ENCODE data around the gene DMWD.
"Not testable (repeated sequence)": the region's sequence is repeated elsewhere in the genome, so short reads cannot be mapped to it uniquely, and the experiment has no call there.

DMWD gene

DNA sequence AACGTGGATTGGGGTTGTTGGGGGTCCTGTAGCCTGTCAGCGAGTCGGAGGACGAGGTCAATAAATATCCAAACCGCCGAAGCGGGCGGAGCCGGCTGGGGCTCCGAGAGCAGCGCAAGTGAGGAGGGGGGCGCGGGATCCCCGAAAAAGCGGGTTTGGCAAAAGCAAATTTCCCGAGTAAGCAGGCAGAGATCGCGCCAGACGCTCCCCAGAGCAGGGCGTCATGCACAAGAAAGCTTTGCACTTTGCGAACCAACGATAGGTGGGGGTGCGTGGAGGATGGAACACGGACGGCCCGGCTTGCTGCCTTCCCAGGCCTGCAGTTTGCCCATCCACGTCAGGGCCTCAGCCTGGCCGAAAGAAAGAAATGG lies 22.8 kb downstream of the DMWD start:
- DNase-seq: peak; percentile 51

DNA sequence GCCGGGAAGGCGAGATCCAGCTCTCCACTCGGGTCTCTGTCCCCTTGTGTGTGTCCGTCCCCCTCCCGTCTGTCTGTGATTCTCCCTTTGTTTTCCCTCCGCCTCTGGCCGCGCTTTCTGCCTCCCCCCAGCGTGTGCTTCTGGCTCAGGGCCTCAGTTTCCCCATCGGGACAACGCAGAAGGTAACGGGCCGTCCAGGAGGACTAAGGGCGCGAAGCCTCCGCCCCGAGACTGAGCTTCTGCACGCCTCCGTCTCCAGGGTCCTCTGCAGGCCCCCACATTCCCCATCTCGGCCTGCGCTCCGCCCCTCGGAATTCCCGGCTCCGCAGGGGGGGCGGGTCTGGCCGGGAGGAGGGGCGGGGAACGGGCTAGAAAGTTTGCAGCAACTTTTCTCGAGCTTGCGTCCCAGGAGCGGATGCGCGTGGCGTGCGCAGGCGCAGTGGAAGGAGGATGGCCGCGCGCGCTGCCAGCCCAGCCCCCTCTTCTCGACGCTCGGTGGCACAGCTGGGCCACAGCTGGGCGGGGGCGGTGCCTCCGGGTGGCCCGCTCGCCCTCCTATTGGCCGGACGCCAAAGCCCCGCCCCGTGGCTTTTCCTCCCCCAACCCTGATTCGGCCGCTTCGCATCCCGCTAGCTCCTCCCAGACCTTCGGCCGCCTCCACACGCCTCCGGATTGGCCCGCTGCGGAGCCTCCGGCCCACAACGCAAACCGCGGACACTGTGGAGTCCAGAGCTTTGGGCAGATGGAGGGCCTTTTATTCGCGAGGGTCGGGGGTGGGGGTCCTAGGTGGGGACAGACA lies 23.5 kb downstream of the DMWD start, which contains the start of gene SIX5:
SIX5 (minus strand) TSS at position 269 of the 799 bp plus-strand sequence. CDS start 408 bp downstream, outside the sequence.
- peak; percentile 96 for DNase-seq

DNA sequence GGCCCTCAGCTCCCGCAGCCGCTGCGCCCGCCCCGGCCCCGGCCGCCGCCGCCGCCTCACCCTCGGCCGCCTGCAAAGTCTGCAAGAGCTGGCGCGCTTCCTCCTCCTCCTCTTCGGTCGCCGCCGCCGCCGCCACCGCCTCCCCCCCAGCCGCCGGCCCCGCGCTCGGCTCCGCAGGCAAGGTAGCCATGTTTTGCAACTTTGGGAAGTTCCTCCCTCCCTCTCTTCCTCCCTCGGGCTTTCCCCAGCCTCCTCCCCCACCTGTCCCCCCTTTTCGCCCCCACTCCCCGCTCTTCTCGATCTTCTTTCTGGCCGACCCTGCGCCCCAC lies 24.0 kb downstream of the DMWD start:
- DNase-seq: peak; percentile 57

DNA sequence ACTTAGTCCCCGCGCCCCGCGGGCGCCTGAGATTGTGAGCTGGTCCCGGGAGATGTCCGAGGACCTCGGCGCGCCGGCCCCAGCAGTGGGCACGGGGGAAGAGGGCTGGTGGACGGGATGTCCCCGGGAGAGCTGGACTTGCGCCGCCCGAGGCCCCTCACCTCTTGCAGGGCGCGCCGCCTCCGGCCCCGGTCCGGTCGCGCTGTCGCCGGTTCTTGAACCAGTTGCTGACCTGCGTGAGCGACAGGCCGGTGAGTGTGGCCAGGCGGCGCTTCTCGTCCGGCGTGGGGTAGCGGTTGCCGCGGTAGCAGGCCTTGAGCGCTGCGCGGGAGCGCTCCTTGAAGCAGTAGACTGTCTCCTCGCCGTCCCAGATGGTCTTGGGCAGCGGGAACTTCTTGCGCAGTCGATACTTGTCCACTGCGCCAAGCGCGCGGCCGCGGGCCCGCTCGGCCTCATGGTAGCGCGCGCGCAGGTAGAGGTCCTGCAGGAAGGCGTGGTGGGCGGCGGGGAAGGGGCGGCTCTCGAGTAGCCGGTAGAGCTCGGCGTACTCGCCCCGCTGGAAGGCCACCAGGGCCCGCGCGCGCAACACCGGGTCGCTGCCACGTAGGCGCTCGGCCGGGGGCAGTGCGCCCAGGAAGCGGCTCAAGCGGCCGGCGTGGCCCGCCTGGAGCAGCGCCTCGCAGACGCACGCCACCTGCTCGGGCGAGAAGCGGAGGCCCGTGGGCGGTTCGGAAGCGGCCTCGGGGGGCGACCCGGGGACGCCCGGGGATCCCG lies 24.6 kb downstream of the DMWD start:
- DNase-seq: peak; percentile 62

DNA sequence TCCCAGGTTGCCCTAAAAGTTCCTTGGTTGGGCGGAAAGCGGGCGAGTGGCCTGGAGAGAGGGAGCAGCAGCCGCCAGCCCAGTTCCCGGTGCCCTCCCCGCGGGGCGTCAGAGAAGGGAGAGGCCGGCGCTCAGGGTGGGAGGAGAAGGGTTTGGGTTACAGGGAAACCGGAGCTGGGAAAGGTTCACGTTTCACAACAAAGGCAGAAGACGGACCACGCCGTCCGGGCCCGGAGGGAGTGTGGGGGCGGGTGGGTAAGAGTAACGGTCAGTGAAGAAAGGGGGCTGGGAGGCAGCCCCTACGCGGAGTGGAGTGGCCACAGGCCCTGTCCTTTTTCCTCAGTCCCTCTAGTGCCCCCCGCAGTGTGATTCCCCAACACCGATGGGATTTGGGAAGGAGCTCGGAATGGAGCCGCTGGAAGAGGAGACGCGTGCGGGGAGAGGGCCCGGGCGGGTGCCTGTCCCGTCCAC lies 25.2 kb downstream of the DMWD start:
- DNase-seq: no peak

DNA sequence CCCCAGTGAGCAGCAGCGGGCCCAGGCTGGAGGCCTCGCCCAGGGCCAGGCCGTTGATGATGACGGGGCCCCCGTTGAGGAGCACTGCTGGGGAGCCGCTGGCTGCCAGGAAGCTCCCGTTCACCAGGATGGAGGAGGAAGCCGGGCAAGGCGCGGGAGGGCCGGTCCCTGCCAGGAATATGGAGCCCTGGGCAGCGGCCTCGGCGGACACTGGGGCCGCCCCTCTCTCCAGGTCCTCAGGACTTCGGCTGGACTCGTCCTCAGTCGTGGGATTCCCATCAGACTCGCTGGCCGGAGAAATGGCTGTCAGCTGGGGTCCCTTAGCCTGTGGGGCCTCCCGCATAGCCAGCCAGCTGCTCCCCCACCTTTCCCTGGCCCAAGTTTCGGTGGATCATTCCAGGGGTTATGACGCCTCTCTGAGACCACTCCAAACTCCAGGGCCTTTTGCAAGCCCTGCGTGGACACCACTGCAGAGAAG lies 25.7 kb downstream of the DMWD start:
- DNase-seq: no peak

DNA sequence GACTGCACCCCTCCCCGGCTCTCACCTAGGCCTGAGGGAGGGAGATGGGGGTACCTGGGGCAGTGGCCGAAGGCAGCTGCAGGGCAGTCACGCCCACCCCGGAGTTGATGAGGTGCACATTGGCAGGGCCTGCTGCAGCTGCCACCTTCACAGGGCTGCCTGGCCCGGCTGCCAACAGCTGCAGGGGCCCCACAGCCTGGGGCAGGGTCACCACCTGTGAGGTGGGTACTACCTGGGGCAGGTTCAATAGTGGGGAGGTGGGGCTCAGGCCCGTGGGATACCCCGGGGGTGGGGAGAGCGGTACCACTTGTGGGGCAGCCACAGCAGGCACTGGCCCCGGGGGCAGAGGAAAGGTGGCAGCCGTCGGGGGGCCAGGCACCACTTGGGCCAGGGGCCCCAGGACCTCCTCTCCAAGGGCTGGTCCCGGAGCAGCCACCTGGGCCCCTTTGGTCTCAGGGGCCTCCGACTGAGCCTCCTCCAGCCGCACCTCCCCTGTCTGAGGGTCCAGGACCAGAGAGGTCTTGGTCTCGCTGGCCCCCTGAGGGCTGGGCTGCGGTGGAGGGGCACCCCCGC lies 26.3 kb downstream of the DMWD start:
- DNase-seq: no peak

DNA sequence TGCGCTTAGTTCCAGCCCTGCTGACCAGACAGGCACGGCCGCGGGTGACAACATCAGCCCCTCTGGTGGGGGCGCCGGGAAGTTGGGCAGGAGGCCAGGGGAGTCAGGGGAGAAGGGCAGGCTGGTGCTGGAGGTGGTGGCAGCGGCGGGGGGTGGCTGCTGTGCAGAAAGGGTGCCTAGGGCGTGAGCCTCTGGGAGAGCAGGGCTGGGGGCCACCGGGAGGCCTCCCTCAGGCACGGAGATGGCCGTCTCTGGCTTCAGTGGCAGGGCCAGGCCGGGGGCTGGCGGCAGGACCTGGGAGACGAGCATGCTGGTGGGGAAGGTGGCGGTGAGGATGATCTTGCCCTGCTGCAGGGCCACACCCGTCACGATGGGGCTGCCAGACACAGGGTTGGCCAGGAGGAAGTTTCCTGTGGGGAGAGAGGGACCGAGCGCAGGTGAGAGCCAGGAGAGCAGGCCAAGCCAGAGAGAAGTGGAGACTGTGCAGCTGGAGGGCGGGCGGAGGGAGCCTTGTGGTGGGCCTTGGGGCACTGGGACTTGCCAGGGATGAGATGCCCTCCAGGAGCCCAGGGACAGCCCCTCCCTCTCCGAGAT lies 26.8 kb downstream of the DMWD start:
- DNase-seq: no peak

DNA sequence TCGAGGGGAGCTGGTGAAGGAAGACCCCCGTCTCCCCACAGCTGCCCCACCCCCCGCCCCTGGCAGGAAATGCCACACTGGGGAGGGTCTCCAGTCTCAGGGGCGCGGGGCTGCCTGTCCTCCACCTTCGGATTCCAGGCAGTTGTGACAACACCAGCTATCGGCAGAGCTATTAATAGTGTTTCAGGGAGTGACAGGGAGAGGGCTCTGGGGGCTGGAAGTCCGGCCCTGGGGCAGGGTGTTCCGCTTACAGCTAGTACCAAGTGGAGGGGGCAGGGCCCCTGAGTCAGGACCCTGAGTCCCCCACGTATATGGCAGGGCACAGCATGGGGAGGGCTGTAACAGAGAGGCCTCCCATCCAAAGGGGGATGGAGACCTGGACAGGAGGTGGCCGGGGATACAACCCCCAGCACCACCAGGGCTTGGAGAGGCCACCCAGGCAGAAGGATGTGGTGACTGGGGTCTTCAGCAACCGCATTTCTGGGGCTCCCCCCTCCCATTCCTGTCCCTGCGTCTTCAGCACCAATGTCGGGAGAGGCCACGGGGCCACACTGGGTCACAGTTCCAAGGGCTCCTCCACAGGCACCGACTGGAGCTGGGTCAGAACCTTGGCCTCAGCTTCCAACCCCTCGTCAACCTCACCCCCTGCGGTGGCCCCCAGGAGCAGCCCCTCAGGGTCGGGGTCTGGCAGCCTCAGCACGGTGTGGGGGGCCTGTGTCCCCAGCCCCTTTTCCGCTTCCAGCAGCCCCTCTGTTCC lies 27.5 kb downstream of the DMWD start:
- no peak for DNase-seq

DNA sequence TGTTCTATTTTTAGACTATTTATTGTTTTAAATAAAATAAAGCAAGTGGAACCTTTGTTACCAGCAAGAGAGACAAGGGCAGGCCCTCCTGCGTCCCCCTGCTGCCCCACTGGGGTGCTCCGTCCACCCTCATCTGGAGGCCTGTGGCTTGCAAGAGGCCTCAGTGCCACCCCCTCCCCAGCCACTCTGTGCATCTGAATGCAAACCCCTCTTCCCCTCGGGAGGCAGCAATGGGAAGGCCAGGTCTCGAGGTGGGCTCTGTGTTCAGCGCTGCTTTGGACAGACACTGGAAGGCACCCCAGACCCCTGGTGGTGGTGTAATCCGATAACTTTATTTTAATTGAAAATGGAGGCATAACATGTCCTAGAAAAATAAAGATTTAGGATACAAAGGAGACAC lies 28.2 kb downstream of the DMWD start:
- no peak for DNase-seq

DNA sequence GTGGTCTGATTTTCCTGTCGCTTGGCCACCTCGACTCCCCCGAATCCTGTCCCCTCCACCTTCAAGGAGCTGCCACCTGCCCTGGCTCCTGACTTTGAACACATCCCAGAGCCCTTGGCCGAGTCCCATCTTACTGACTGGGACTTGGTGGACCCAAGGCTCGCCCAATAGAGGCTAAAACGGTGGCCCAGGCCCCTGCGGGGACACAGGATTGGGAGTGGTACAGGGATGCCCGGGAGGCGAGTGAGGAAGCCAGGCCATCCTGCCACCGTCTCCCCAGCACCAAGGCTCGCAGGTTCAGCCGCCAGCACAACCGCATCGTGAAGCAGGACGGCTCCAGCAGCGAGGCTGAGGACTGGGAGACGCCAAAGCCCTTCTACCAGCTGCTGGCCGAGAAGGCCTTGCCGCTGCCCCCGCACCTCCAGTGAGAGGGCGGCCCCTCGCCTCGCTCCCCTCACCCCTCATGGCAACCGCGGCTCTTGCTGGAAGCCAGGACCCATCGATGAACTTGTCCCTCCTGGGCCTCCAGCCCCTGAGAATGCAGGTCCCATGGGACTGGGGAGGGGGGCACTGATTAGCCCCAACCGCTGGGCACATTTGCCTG lies 28.9 kb downstream of the DMWD start:
- no peak for DNase-seq

DNA sequence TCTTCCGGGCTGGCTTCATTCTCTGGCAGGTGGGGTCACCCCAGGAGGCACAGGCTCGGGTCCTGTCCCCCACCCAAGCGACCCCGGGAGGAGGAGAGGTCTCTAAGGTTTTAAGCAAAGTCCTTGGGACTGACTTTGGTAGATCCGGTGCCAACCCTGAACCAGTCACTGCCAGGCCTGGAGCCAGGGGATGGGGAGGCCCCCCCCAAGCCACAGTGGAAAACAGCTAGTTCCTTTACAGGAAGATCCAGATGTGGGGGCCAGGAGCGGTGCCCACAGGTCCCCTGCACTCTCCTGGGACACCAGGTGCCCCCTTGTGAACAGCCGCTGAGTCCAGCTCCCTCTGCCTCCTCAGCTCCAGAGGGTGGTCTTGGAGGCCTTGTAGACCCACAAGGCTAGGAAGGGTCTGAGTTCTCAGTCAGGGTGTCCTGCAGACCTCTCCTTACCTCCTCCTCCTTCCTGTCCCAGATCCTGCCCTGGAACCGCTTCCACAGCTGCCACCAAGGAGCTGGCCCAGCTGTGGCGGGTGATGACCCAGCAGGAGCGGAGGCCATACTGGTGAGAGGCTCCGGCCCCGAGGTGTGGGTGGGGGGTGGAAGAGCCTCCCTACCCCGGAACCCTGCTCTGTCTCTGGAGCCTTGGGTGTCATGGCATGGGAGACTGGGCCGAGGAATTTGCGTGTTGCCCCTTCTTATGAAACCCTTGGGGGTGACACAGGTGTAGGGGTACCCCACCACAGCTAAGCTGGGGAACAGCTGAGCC lies 29.6 kb downstream of the DMWD start:
- DNase-seq: no peak

DNA sequence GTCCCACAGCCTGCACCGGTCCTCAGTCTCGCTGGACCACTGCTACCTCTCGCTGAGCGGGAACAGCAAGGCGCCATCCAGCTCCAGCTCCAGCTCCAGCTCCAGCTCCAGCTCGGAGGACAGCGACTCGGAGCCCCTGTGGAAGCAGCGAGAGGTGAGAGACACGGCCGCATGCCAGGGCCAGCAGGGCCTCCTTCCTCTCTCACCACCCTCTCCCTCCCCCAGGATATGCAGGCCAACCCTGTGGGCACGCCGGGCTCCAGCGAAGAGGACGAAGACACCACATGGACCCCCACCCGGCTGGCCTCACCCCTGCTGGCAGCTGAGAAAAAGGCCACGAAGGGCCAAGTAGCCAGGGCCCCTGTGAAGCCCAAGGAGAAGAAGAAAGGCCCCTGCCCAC lies 30.9 kb downstream of the DMWD start:
- no peak for DNase-seq

DNA sequence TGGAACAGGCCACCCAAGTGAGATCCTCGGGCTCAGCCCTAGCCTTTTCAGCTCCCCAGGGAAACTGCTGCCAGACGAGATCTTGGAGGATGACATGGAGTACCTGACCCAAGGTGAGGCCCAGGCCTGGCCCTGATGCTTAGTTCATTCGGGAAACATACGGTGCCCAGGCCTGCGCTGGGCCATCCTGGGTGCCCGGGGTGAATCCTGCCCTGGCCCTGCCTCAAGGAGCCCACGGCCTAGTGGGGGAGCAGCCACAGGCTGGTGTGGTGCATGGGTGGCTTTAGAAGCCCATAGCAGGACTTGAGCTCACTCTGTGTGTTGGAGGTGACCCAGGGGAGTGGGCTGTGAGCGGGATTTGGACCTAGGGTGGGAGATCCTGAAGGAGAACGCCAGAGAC lies 33.7 kb downstream of the DMWD start:
- no peak for DNase-seq

DNA sequence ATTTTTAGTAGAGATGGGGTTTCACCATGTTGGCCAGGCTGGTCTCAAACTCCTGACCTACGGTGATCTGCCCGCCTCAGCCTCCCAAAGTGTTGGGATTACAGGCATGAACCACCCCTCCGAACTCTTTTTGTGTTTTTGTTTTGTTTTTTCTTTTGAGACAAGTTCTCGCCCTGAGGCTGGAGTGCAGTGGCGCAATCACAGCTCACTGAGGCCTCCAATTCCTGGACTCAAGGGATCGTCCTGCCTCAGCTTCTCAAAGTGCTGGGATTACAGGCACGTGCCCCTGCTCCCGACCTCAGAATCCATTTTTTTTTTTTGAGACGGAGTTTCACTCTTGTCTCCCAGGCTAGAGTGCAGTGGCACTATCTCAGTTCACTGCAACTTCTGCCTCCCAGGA lies 35.0 kb downstream of the DMWD start:
- no peak for DNase-seq

DNA sequence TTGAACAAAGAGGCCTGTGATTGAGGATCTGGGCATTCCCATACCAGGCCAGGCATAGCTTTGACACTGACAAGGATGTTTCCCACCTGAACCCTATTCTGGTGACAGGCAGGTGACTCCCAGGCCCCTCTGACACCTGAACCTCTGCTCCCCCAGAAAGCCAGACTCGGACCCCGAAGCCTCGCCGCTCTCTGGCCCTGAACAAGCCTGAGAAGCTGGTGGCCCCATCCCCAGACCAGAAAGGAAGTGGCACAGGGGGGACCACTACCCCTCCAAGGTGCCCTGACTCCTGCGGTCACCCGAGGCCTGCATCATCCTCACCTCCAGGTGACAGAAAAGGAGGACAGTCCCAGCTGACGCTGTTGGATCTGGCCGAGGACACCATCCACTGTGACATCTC lies 38.3 kb downstream of the DMWD start:
- DNase-seq: no peak

DNA sequence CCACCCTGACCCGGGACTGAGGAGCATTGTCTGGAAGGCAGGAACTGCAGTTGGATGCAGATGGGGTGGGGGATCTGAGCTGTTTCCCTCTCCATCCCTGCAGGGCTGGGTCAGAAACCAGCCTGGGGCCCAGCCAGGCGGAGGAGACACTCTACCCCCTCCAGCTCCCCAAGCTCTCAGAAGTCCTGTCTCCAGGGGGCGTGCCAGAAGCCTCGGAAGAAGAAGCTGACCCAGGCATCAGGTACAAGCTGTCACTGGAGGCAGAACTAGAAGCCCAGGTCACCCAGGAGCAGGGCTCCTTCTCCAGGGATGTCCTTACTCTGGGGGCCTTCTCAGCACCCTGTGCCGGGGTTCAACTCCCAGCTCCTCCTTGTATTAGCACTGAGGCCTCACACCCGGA lies 39.1 kb downstream of the DMWD start:
- peak; percentile 46 for DNase-seq

DNA sequence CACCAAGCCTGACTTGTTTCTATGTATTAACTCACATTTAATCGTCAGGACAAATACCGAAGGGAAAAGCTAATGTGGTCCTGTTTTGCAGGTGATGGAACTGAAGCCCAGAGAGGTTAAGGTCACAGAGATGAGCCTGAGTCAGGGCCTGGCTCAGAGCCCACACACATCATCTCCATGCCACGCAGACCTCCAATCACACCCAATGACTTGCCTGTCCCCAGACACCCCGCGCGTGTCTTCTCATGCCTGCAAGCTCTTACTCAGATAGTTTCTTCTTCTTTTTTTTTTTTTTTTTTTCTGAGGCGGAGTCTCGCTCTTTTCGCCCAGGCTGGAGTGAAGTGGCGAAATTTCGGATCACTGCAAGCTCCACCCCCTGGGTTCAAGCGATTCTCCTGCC lies 40.0 kb downstream of the DMWD start:
- no peak for DNase-seq

DNA sequence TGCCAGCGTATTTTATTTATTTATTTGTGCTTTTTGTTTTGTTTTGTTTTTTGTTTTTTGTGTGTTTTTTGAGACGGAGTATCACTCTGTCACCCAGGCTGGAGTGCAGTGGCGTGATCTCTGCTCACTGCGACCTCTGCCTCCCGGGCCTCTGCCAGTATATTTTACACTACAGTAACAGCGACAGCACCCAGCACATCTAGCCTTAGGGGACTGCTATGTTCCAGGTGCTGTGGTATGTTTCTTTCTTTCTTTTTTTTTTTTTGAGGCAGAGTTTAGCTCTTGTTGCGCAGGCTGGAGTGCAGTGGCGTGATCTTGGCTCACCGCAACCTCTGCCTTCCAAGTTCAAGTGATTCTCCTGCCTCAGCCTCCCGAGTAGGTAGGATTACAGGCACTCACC lies 41.2 kb downstream of the DMWD start:
- not testable (repeated sequence) for DNase-seq

DNA sequence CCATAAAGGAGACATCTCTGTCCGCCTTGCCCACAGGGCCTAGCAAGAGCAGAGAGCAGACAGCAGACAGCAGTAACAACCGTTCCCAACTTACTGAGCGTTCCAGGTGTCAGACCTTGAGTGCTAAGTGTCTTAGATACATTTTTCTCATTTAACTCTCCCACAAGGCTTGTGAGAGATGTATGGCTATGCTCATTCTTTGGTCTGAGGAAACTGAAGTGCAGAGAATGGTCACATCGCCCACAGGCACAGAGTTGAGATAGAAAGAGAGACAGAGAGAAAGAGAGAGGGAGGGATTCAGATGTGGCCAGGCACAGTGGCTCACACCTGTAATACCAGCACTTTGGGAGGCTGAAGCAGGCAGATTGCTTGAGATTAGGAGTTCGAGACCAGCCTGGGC lies 45.1 kb downstream of the DMWD start:
- DNase-seq: no peak

DNA sequence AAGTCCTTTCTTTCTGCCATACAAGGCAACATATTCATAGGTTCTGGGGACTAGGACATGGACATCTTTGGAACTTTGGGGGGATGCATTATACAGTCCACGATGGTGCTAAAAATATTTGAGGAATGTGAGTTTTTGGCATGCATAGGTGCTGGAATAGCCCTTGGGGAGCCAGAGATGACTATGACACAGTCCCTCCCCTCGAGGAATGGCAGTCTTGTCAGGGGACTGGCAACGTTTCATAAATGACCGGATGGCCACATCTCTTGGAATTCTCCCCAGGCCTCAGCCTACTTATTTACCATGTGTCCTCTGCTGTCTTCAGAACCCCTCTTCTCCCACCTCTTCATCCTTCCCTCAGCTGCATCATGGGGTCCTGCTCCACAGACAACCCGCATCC lies 45.8 kb downstream of the DMWD start:
- DNase-seq: no peak

DNA sequence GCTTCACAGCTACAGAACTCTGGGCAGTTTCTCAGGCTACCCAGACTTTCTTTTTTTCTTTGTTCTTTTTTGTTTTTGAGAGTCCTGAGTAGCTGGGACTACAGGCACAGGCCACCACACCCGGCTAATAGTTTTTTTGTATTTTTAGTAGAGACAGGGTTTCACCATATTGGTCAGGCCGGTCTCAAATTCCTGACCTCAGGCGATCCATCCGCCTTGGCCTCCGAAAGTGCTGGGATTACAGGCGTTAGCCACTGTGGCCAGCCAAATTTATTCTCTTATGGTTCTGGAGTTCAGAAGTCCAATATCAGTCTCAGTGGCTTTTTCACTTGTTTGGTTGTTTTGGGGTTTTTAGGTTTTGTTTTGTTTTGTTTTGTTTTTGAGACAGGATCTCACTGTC lies 47.0 kb downstream of the DMWD start:
- DNase-seq: no peak

Measured in RPMI8226 (cell line).